OCI-LY3 (cell line): ENCODE results near the gene ZCCHC14.

Source experiments
- CTCF ChIP-seq: fragments of 200-600, 300-600 bp; sonication (generic); IDR thresholded peaks from 2 replicates; pipeline ENCODE4 v1.5.1; 2014; ENCODE audit warnings: antibody characterized with exemption, low read length, low read depth
- EZH2phosphoT487 ChIP-seq: fragments of 200-600 bp; shearing (Covaris generic); IDR thresholded peaks from 2 replicates; pipeline ENCODE4 v1.6.1; 2018; ENCODE audit warnings: antibody characterized with exemption, mixed run types, low read depth

DNA sequence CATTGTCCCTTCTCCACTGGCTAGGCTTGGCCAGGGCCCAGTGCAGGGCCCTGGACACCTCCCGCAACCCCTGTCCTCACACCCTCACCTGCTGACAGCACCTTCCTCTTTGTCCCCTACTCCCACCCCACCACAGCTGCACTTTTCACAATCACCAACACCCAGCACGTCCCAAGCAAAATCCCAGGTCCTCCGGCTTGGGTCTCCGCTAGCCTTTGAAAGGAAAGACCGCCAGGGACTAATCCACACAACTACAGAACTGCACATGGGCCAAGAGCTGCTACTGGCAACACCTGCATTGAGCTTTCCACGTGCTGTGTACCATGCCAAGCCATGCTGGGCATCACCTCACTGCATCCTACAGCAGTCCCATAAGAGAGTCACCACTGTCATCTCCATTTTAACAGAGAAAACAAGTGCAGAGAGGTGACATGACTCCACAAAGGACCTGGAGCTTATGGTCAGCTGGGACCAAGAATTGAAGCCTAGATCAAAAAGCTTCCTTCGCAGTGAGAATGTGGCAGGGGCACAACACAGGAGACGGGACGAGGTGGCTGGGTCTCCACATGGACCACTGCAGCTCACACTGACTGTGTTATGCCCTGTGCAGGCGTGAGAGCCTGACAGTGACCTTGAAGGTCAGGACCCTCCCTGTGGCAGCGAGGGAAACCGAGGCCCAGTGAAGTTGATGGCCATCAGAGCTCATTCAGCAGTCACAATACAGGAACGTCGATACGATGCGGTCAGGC is 131.8 kb downstream of the ZCCHC14 start:
- TF ChIP-seq CTCF (no peak), EZH2phosphoT487 (no peak)
